Adipose tissue (tissue), 3 donors: ENCODE results near the gene PSMD9. TPM values are rescaled to one million over a fixed set of nuclear protein-coding genes. Genes with fewer than 3 reads are reported as not detected.

Experiments used
- H3K27ac ChIP-seq: one replicate; pipeline ENCODE4 v1.5.1; 2013; ENCODE audit warnings: low read depth, low read length
- WGBS, 3 donors: extraction: QIAGEN DNeasy Blood & Tissue Kit; methylation state at CpG; one replicate each; pipeline ENCODE4 v1.1.7; 2013; 5-methylcytosine and 5-hydroxymethylcytosine counted together
- polyA plus RNA-seq, 3 donors: library from polyadenylated mRNA; stranded (reverse); fragments of 200-250 nt; gene quantifications; one replicate each; pipeline ENCODE4 v1.2.3, GENCODE V29; 2013
- donor health status: healthy with polysubstance abuse.
- donor health status: Bipolar disorder and iron deficiency.
- donor health status: healthy.

PSMD9 gene
- polyA plus RNA-seq, 3 donors = 68.6 to 95.9 (median 77.6) TPM

GRCh38 chr12:121964813-121965643 is 76.4 kb downstream of the PSMD9 start:
- no peak overlapping the region for H3K27ac ChIP-seq
- 54 to 61% (median 60%) methylated on average over 9 of the region's 9 CpGs for WGBS, 3 donors

DNA sequence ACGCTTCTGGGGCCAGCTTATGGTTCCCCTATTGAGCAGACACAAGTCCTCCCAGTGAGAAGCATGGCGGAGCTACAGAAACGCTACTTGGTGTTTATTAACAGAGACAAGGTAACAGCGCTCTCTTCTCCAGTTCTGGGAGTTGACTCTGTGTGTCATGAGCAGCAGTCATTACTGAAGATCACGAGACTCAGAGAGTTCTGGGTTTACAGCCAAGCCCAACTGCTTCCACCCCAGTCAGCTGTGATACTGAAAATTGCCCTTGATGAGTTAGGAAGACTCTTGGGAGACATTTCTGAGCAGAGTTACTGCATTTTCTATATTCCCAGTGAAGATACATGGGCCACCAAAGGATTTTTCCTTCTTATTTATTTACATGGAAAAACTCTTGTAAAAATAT is 78.4 kb downstream of the PSMD9 start:
- WGBS, 3 donors = 90 to 95% (median 93%) methylated on average over 5 of the region's 5 CpGs

More for the DNA sequence above, 78.4 kb downstream of the PSMD9 start:
- no peak overlapping the region for H3K27ac ChIP-seq

Other genes starting within 250 kb of the PSMD9 start
- gene MORN3, start 219.1 kb upstream of the PSMD9 start, polyA plus RNA-seq = under 1 TPM; 0.15 to 0.39 (median 0.34) TPM
- gene TMEM120B, start 176.0 kb upstream of the PSMD9 start, polyA plus RNA-seq = 10 to 100 TPM in 1 of 3 donors, 1 to 10 TPM in 2; 6.1 to 10.6 (median 8.3) TPM
- 1 to 10 TPM; 2.3 to 4.3 (median 3.3) TPM for gene RHOF, start 95.1 kb upstream of the PSMD9 start, polyA plus RNA-seq
- gene SETD1B, start 84.8 kb upstream of the PSMD9 start, polyA plus RNA-seq = 10 to 100 TPM in 2 of 3 donors, 1 to 10 TPM in 1; 5.7 to 11.1 (median 10.6) TPM
- 1 to 10 TPM in 2 of 3 donors, under 1 TPM in 1; 0.91 to 4.5 (median 3.5) TPM for gene HPD, start 29.9 kb upstream of the PSMD9 start, polyA plus RNA-seq
- gene CFAP251, start 29.8 kb downstream of the PSMD9 start, polyA plus RNA-seq = 1 to 10 TPM in 1 of 3 donors, under 1 TPM in 2; 0.46 to 1.2 (median 0.79) TPM
- gene BCL7A, start 133.1 kb downstream of the PSMD9 start, polyA plus RNA-seq = 1 to 10 TPM; 1.1 to 8.7 (median 3.1) TPM
- gene MLXIP, start 190.0 kb downstream of the PSMD9 start, polyA plus RNA-seq = 10 to 100 TPM; 20.8 to 33.2 (median 30.7) TPM